Activated naive CD4-positive, alpha-beta T cell treated with anti-CD3 and anti-CD28 coated beads, Interleukin-2, amount 10 ng/mL, durations not matched to agents 7 days and 5 days (primary cell): ENCODE measurements around the gene MTUS2.

Source experiments
- CTCF ChIA-PET: fragments of 350-600 bp; sonication (Branson Sonifier 250); formaldehyde crosslinking; loops from one replicate; lab custom pipeline; 2021; ENCODE audit warnings: antibody characterized with exemption; lab: Charles Lee
- DNase-seq: peaks from one replicate; pipeline ENCODE4 v3.0.0-alpha.2; 2020
- H3K27ac Mint-ChIP-seq: one replicate; pipeline ENCODE4 v1.8.0; 2021; ENCODE audit warnings: mild to moderate bottlenecking, moderate library complexity, mixed read lengths
- H3K27me3 Mint-ChIP-seq: one replicate; pipeline ENCODE4 v1.8.0; 2021; ENCODE audit warnings: mild to moderate bottlenecking, mixed read lengths
- H3K36me3 Mint-ChIP-seq: one replicate; pipeline ENCODE4 v1.8.0; 2021; ENCODE audit warnings: mixed read lengths
- H3K4me1 Mint-ChIP-seq: one replicate; pipeline ENCODE4 v1.8.0; 2021; ENCODE audit warnings: mixed read lengths
- H3K4me3 Mint-ChIP-seq: one replicate; pipeline ENCODE4 v1.8.0; 2021; ENCODE audit warnings: mild to moderate bottlenecking, moderate library complexity, mixed read lengths
- H3K9me3 Mint-ChIP-seq: one replicate; pipeline ENCODE4 v1.8.0; 2021; ENCODE audit warnings: mixed read lengths

Gene MTUS2

DNA sequence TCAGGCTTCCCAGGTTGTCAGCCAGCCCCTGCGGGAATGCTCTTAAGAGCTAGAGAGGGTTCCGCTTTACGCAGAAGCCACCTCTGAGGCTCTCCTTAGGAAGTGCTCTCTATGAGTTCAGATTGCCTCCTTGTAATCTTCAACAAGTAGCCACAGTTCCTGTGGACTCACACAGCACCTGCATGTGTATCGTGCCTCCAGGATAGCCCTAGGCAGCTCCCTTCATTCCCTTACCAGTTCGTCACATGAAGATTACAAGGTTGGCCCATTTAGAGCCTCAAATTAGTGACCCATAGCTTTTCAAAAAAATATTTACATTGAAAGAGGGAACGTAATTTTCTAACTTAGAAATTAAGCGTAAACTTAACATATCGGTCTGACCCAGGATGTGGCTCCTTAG, 284.3 kb downstream of the MTUS2 start:
- no peak overlapping the region for H3K4me3 Mint-ChIP-seq
- CTCF ChIA-PET = no interaction called here
- no peaks in the 10 kb centered on the region for H3K36me3 Mint-ChIP-seq
- DNase-seq = no peak
- no peak overlapping the region for H3K27ac Mint-ChIP-seq
- no peaks in the 10 kb centered on the region for H3K4me1 Mint-ChIP-seq
- no peaks in the 10 kb centered on the region for H3K9me3 Mint-ChIP-seq
- H3K27me3 Mint-ChIP-seq = peaks cover 5% of the 10 kb centered on the region

DNA sequence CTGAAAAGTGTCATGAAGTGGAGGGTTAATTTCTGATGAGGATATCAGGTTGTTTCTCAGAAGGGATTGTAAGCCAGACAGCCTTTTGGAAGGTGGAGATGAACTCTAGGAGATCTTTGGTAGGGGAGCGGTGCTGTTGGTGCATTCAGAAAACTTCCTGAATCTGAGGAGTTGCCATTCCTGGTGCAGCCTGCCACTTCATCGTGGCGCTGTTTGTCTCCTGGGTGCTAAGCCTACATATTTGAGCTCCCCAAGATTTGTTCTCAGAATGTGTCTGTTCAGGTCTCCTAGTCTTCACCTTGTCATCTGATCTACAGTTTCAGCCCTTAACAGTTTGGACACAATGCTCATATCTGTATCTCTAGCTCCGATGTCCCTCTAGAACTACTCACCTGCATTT, 285.6 kb downstream of the MTUS2 start:
- no peak for DNase-seq
- Mint-ChIP-seq H3K4me1 (no peaks in the 10 kb centered on the region), H3K9me3 (no peaks in the 10 kb centered on the region), H3K27ac (no peak overlapping the region), H3K27me3 (peaks cover 5% of the 10 kb centered on the region), H3K36me3 (no peaks in the 10 kb centered on the region), H3K4me3 (no peak overlapping the region)
- CTCF ChIA-PET = interaction anchor here (1.2 kb wide), 1 partner anchor 9 kb away, joined by 3 read pairs; no protein-coding TSS in a partner anchor

DNA sequence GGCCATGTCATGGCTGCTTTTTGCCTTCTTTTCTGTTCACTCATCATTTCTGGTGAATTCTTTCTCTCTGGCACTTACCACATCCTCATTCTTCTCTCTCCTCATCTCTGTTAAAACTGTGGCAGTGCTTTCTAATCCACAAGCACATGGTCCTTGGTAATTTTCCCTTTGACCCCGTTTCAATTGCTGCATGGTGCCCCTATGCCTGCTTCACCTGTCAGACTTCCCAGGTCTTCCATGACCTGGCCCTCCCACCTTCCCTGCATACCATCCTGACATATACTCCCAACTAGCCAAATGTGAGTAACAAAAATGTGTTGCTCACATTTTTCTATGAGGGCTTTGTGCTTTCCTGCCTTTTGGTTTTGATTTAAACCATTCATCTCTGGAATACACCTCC, 286.5 kb downstream of the MTUS2 start:
- no peaks in the 10 kb centered on the region for H3K9me3 Mint-ChIP-seq
- H3K36me3 Mint-ChIP-seq = no peaks in the 10 kb centered on the region
- no peaks in the 10 kb centered on the region for H3K4me1 Mint-ChIP-seq
- no peak overlapping the region for H3K4me3 Mint-ChIP-seq
- H3K27ac Mint-ChIP-seq = no peak overlapping the region
- peaks cover 5% of the 10 kb centered on the region for H3K27me3 Mint-ChIP-seq
- DNase-seq = no peak
- CTCF ChIA-PET = no interaction called here

GRCh38 chr13:29108068-29108786, 288.1 kb downstream of the MTUS2 start:
- Mint-ChIP-seq H3K27ac (no peak overlapping the region), H3K9me3 (no peaks in the 10 kb centered on the region), H3K4me1 (no peaks in the 10 kb centered on the region), H3K4me3 (no peak overlapping the region), H3K36me3 (no peaks in the 10 kb centered on the region), H3K27me3 (peaks cover 5% of the 10 kb centered on the region)
- DNase-seq = no peak
- CTCF ChIA-PET = no interaction called here

DNA sequence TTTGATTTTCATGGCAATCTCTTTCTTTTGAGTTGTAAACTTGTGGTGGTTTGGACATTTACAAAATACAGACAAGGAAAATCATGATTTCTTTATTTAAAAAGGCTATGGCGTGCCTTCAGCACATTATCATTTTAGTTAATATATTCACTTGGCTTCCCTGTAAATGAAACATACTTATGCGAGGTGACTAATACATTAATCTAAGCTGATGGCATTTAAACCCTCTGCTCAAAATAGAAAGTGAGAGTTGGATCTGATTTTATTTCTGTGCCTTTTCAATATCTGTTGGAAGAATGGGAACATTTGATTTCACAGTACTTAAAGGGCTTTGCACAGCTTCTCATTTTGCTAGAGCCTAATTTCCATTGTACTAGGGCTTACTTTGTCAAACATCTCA, 289.8 kb downstream of the MTUS2 start:
- Mint-ChIP-seq H3K36me3 (no peaks in the 10 kb centered on the region), H3K4me1 (no peaks in the 10 kb centered on the region), H3K27me3 (peaks cover 5% of the 10 kb centered on the region), H3K27ac (no peak overlapping the region), H3K9me3 (no peaks in the 10 kb centered on the region), H3K4me3 (no peak overlapping the region)
- CTCF ChIA-PET = no interaction called here
- DNase-seq = no peak

- CTCF ChIA-PET = no interaction called here
- no peaks in the 10 kb centered on the region for H3K36me3 Mint-ChIP-seq
- DNase-seq = no peak
- no peak overlapping the region for H3K27ac Mint-ChIP-seq
- H3K4me3 Mint-ChIP-seq = no peak overlapping the region
- H3K27me3 Mint-ChIP-seq = peaks cover 5% of the 10 kb centered on the region
- no peaks in the 10 kb centered on the region for H3K9me3 Mint-ChIP-seq
- no peaks in the 10 kb centered on the region for H3K4me1 Mint-ChIP-seq
Measured at GRCh38 chr13:29111446-29111845, 291.3 kb downstream of the MTUS2 start.

DNA sequence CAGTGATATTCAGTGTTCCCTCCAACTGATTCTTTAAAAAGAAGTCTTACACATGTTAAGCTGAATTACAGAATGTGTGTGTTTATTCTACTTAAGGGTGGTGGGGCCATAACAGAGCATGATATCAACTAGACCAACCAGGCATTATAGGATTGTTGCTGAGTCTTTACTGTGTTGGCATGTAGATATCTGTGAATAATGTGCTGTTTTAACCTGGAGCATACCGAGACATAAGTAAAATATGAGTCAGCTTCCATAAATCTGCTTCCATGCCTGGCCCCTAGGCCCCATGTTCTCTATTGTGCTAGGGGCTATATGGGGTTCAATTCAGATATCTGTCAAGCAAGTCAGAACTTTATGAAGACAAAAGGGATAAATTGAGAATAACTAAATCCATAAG, 295.7 kb downstream of the MTUS2 start:
- H3K36me3 Mint-ChIP-seq = no peaks in the 10 kb centered on the region
- DNase-seq = no peak
- no peak overlapping the region for H3K4me3 Mint-ChIP-seq

GRCh38 chr13:29117663-29118062, 297.5 kb downstream of the MTUS2 start:
- CTCF ChIA-PET = no interaction called here

More for the DNA sequence above, 295.7 kb downstream of the MTUS2 start:
- H3K27me3 Mint-ChIP-seq = no peaks in the 10 kb centered on the region
- CTCF ChIA-PET = no interaction called here
- no peak overlapping the region for H3K27ac Mint-ChIP-seq
- no peaks in the 10 kb centered on the region for H3K4me1 Mint-ChIP-seq
- no peaks in the 10 kb centered on the region for H3K9me3 Mint-ChIP-seq

GRCh38 chr13:29118471-29118870, 298.3 kb downstream of the MTUS2 start:
- H3K27ac Mint-ChIP-seq = no peak overlapping the region
- CTCF ChIA-PET = no interaction called here
- no peak overlapping the region for H3K4me3 Mint-ChIP-seq
- DNase-seq = no peak
- H3K9me3 Mint-ChIP-seq = no peaks in the 10 kb centered on the region
- H3K4me1 Mint-ChIP-seq = no peaks in the 10 kb centered on the region
- H3K36me3 Mint-ChIP-seq = no peaks in the 10 kb centered on the region
- no peaks in the 10 kb centered on the region for H3K27me3 Mint-ChIP-seq

More at GRCh38 chr13:29117663-29118062, 297.5 kb downstream of the MTUS2 start:
- DNase-seq = no peak
- Mint-ChIP-seq H3K9me3 (no peaks in the 10 kb centered on the region), H3K36me3 (no peaks in the 10 kb centered on the region), H3K4me3 (no peak overlapping the region), H3K27me3 (no peaks in the 10 kb centered on the region), H3K4me1 (no peaks in the 10 kb centered on the region), H3K27ac (no peak overlapping the region)

DNA sequence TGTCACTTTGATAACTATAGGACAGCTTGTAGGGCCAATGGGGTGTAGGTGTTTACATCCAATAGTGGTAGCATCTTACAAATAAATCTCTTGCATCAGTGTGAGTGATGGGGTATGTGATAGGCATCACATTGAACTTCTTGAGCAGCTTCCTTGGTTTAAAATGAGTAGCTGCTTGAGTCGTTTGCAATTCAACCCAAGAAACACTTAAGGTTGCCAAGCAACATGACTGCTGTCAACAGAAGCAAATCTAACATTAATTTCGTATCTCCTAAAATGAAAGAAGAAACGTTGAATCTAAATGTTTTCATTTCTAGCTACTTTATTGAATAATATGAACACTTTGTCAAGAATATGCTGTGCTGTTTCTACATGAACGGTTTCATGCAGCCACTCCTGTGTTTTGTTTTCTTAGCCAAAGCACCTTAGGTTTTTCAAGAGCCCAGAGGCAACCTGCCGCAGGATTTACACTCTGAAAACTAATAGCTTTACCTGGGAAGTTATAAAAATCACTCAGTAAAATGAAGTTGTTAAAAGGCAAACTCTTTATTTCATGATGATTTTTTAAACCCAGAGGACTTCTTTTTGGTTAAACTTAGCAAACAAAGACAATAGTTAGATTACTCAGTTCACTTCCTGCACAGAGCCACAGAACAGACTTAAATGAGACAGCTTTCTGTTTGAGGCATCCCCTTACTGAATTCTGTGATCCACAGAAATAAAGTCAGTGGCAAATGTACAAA, 305.2 kb downstream of the MTUS2 start:
- Mint-ChIP-seq H3K4me1 (peaks cover 8% of the 10 kb centered on the region), H3K27ac (peak overlapping the region; percentile 72)

DNA sequence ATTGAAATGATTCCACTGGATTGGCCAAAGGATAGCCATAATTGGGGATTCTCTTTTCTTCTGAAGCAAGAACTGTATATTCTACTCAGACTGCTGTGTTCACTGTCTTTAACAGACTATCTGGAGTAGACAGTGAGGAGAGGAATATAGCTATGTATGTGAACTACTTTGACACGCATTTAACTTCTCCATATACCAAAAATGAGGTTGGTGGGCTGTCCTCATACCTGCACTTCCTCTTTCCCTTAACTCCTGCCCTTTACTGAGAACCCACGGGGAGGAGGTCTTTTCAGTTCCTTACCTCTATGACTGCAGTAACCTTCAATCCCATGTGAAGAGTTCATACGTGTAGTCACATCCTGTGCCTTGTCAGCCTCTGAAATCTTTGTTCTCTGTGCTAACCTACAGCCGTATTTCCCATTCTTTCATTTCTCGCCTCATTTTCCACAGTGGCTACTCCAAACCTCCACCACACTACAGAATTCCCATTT, 305.8 kb downstream of the MTUS2 start:
- Mint-ChIP-seq H3K27ac (peak overlapping the region; percentile 72), H3K4me1 (peaks cover 8% of the 10 kb centered on the region), H3K9me3 (no peaks in the 10 kb centered on the region), H3K36me3 (no peaks in the 10 kb centered on the region), H3K27me3 (no peaks in the 10 kb centered on the region), H3K4me3 (no peak overlapping the region)
- no peak for DNase-seq
- CTCF ChIA-PET = no interaction called here

More for the DNA sequence above, 305.2 kb downstream of the MTUS2 start:
- CTCF ChIA-PET = no interaction called here
- no peak for DNase-seq
- H3K27me3 Mint-ChIP-seq = no peaks in the 10 kb centered on the region
- H3K36me3 Mint-ChIP-seq = no peaks in the 10 kb centered on the region
- no peaks in the 10 kb centered on the region for H3K9me3 Mint-ChIP-seq
- H3K4me3 Mint-ChIP-seq = no peak overlapping the region

GRCh38 chr13:29129616-29130015, 309.5 kb downstream of the MTUS2 start:
- Mint-ChIP-seq H3K27ac (no peak overlapping the region), H3K4me3 (no peak overlapping the region), H3K4me1 (peaks cover 8% of the 10 kb centered on the region), H3K36me3 (no peaks in the 10 kb centered on the region), H3K9me3 (no peaks in the 10 kb centered on the region), H3K27me3 (no peaks in the 10 kb centered on the region)
- CTCF ChIA-PET = no interaction called here
- DNase-seq = no peak

DNA sequence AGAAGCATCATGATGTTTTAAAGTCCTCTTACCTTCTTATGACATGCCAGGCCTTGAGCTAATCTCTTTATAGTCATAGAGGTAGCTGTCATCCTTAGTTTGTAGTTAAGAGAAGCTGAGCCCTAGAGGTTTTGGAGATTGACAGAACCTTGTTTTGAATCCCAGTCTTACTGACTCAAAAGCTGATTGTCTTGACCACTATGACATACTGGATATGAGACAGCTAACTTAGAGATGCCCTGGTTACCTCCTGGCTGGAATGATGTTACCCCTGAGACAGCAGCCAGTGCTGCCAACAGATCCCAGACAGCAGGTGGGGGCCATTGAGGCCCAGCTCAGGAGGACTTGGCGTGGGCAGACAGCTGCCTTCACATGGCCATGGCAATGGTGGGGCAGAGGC, 311.0 kb downstream of the MTUS2 start:
- CTCF ChIA-PET = no interaction called here

DNA sequence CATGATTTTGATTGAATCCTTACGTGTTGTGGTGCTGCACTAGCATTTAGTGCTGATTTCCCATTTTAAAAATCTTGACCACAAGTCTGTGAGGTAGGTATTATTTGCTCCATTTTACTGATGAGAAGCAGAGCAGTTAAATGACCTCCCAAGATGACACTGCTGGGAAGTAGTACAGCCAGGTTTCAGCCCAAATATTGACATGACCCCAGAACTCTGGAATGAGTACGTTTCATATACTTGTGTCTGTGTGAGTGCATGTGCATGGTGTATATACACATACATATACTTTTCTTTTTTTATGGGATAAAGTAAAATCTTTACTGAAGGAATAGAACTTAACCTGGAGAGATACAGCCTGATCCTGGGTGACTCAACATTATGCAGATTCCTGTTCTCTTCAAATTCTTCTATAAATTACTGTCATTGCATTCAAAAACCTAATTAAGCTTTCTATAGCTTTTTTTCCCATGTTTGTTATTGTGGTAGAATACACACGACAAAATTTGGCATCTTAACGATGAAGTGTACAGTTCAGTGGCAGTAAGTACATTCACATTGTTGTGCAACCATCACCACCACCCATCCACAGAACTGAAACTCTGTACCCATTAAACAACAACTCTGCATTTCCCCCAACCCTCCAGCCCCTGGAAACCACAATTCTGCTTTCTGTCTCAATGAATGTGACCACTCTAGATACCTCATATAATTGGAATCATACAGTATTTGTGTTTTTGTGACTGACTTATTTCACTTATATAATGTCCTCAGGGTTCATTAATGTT, 311.9 kb downstream of the MTUS2 start:
- no peak overlapping the region for H3K27ac Mint-ChIP-seq
- no peaks in the 10 kb centered on the region for H3K27me3 Mint-ChIP-seq
- no peaks in the 10 kb centered on the region for H3K4me1 Mint-ChIP-seq
- DNase-seq = no peak
- CTCF ChIA-PET = no interaction called here
- H3K9me3 Mint-ChIP-seq = peaks cover under 1% of the 10 kb centered on the region
- H3K4me3 Mint-ChIP-seq = no peak overlapping the region
- no peaks in the 10 kb centered on the region for H3K36me3 Mint-ChIP-seq

More for the DNA sequence above, 311.0 kb downstream of the MTUS2 start:
- no peak overlapping the region for H3K4me3 Mint-ChIP-seq
- H3K27me3 Mint-ChIP-seq = no peaks in the 10 kb centered on the region
- no peaks in the 10 kb centered on the region for H3K36me3 Mint-ChIP-seq
- H3K4me1 Mint-ChIP-seq = peaks cover 3% of the 10 kb centered on the region
- no peak overlapping the region for H3K27ac Mint-ChIP-seq
- no peak for DNase-seq
- H3K9me3 Mint-ChIP-seq = no peaks in the 10 kb centered on the region
